SU-DHL-6 (cell line): ENCODE measurements around the gene EFCAB8.

ENCODE experiments used
- CTCF ChIP-seq: fragments of 200-600 bp; sonication (generic); IDR thresholded peaks from one replicate; pipeline ENCODE4 v1.5.1; 2017; ENCODE audit warnings: antibody characterized with exemption, mild to moderate bottlenecking, low read length, moderate library complexity; ENCODE audit not compliant: insufficient read depth, poor library complexity, severe bottlenecking
- EZH2phosphoT487 ChIP-seq: fragments of 200-600 bp; sonication (generic), shearing (Covaris generic); conservative IDR thresholded peaks from 2 replicates; pipeline ENCODE4 v1.6.1; 2018; ENCODE audit warnings: mild to moderate bottlenecking, antibody characterized with exemption, low read length, moderate library complexity, mixed read lengths

GRCh38 chr20:32912688-32913087, 54.0 kb downstream of the EFCAB8 start:
- no peak for TF ChIP-seq CTCF
- no peak for TF ChIP-seq EZH2phosphoT487
